Measurements from ENCODE around the gene IL22RA1. TPM values are rescaled to one million over a fixed set of nuclear protein-coding genes. Genes with fewer than 3 reads are reported as not detected.

Gene IL22RA1
- total and polyA plus RNA-seq, 8 donors = 0.26 to 0.73 (median 0.43) TPM

- no peaks in the 10 kb centered on the region for H3K4me1 ChIP-seq
- H3K27me3 ChIP-seq = no peaks in the 10 kb centered on the region
- no peak overlapping the region for H3K27ac ChIP-seq
- no peak overlapping the region for H3K4me3 ChIP-seq
- intact Hi-C loops (cut with DNase I) = no loop called here
- DNase-seq (peak in 3 of 4 donors; percentile 47 to 81 (median 51)), ATAC-seq (peak; percentile 84)
- no peaks in the 10 kb centered on the region for H3K9me3 ChIP-seq
- H3K36me3 ChIP-seq = no peaks in the 10 kb centered on the region
- TF ChIP-seq CTCF (IDR thresholded peaks at IDR 0.05) = no peak
Measured at GRCh38 chr1:24102961-24103360, 40.0 kb downstream of the IL22RA1 start.

- ATAC-seq (peak; percentile 39), DNase-seq (peak in 1 of 4 donors; percentile 24)
- Histone ChIP-seq H3K27me3 (no peaks in the 10 kb centered on the region), H3K9me3 (no peaks in the 10 kb centered on the region), H3K4me3 (no peak overlapping the region), H3K4me1 (no peaks in the 10 kb centered on the region), H3K27ac (no peak overlapping the region), H3K36me3 (no peaks in the 10 kb centered on the region)
- intact Hi-C loops (cut with DNase I) = no loop called here
- TF ChIP-seq CTCF (IDR thresholded peaks at IDR 0.05) = no peak
Measured at GRCh38 chr1:24101796-24102586, 40.9 kb downstream of the IL22RA1 start.

GRCh38 chr1:24100945-24101737, 41.8 kb downstream of the IL22RA1 start:
- Histone ChIP-seq H3K27ac (no peak overlapping the region), H3K4me3 (no peak overlapping the region)
- intact Hi-C loops (cut with DNase I) = no loop called here

GRCh38 chr1:24098943-24099638, 43.8 kb downstream of the IL22RA1 start:
- H3K4me1 ChIP-seq = no peaks in the 10 kb centered on the region
- TF ChIP-seq CTCF (IDR thresholded peaks at IDR 0.05) = no peak
- no peaks in the 10 kb centered on the region for H3K36me3 ChIP-seq
- no peaks in the 10 kb centered on the region for H3K9me3 ChIP-seq
- H3K27ac ChIP-seq = no peak overlapping the region
- intact Hi-C loops (cut with DNase I) = no loop called here
- ATAC-seq = no peak
- no peak overlapping the region for H3K4me3 ChIP-seq
- H3K27me3 ChIP-seq = peaks cover 0 to 11% of the 10 kb centered on the region in 2 donors
- no peak for DNase-seq

More at GRCh38 chr1:24100945-24101737, 41.8 kb downstream of the IL22RA1 start:
- Histone ChIP-seq H3K9me3 (no peaks in the 10 kb centered on the region), H3K27me3 (no peaks in the 10 kb centered on the region), H3K4me1 (no peaks in the 10 kb centered on the region), H3K36me3 (no peaks in the 10 kb centered on the region)
- TF ChIP-seq CTCF (IDR thresholded peaks at IDR 0.05) = no peak
- ATAC-seq = no peak
- no peak for DNase-seq

Measured in left lung (tissue), 10 donors.